ENCODE measurements around the gene IL15RA.
"Not testable (repeated sequence)": the region's sequence is repeated elsewhere in the genome, so short reads cannot be mapped to it uniquely, and the experiment has no call there.

IL15RA gene

GRCh38 chr10:5921746-5922145, 55.6 kb downstream of the IL15RA start:
- DNase-seq (ENCODE audit: low read depth), result no peak

DNA sequence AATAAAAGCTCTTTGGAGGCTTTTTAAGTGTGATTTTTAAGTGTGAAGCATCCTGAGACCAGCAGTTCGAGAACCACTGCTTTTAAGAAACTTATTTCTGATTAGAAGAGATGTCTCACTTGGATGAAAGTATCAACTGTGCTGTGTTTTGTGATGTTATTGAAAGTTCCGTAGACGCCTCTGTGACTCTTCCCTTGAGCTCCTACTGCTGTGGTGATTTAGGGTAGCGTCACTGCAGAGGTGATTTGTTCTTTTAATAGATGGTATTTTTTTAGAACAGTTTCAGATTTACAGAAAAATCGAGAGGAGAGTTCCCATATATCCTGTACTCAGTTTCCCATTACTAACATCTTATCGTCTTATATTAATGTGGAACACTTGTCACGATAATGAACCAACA, 57.8 kb downstream of the IL15RA start:
- no peak for DNase-seq (ENCODE audit: low read depth)

DNA sequence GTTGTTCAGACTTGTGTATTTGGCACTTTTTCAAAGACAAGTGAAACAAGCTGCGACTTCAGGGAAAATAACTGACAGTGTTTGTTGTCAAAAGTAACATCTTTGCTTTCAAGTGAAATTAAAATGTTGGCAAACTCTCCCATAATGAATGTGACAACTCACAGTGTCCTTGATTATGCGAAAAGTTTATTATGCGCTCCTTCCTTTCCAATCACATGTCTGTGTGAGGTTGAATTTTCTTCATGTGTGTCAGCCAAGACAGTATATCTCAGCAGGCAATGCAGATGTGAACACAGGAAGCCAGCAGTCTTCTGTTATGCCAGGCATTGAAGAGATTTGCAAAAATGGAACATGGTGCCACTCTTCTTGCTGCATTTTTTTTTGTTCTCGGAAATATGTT, 58.6 kb downstream of the IL15RA start:
- DNase-seq (ENCODE audit: low read depth), result no peak

DNA sequence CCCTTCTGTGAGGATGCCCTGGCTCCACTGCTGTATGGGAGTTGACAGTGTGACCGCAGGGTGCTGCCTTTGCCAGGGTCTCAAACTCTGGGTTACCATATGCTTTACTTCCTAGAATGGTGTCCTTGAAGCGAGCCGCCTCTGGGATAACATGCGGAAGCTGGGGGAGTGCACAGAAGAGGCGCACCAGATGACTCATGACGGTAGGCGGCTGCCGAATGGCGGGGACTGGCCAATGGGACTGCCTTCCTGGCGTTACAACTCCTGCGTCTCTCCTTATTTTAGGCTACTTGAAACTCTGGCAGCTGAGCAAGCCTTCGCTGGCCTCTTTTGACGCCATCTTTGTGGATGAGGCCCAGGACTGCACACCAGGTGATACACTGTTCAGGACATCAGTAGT, 60.0 kb downstream of the IL15RA start:
- DNase-seq (ENCODE audit: low read depth), result no peak

DNA sequence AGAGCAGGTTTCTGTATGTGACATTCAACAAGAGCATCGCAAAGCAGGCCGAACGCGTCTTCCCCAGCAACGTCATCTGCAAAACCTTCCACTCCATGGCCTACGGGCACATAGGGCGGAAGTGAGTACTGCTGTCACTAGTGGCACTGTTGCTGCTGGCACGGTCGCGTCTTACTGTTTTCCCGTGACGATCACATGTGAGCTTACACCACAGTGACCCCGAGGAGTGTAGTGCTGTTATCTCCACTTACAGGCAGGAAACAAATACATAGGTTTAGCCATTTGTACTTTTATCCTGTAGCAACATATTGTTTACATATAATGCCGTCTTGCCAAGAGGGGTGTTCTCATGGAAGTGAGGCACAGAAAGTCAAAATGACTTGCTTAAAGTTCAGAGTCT, 61.9 kb downstream of the IL15RA start:
- no peak for DNase-seq (ENCODE audit: low read depth)

- DNase-seq (ENCODE audit: low read depth), result no peak
Measured at GRCh38 chr10:5913736-5914135, 63.6 kb downstream of the IL15RA start.

DNA sequence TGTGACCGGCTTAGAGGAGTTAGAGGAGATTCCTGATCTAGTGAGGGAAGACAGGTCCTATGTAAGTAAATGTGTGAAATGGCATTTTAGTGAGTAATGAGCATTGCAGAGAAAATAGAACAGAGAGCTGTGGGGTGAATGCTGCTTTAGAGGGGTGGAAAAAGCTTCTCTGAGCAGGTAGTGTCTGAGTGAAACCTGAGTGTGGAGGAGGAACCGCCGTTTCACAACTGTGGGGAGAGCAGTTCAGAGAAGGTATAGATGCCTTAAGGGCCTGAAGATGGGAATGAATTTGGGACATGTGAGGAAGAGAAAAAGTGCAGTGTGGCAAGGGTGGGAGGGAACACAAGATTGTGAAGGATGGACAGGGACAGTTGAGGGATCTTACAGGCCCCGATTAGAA, 65.7 kb downstream of the IL15RA start:
- no peak for DNase-seq (ENCODE audit: low read depth)

GRCh38 chr10:5910323-5911100, 66.8 kb downstream of the IL15RA start:
- no peak for DNase-seq (ENCODE audit: low read depth)

GRCh38 chr10:5908676-5909075, 68.7 kb downstream of the IL15RA start:
- not testable (repeated sequence) for DNase-seq (ENCODE audit: low read depth)

DNA sequence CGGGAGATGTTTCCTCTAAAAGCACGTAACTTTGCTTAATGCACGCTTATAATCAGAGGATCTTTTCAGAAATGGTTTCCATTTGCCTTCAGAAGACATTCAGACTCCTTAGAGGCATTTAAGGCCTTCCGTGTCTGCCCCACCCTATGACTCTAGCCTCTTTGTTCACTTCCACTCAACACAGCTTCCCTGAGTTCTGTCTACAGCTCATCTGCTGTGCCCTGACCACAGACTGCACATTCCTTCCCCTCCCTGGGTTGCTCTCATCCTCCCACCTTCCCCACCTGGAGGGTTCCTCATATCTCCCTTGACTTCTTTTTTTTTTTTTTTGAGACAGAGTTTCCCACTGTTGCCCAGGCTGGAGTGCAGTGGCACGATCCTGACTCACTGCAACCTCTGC, 70.7 kb downstream of the IL15RA start:
- DNase-seq (ENCODE audit: low read depth), result no peak

GRCh38 chr10:5905854-5906507, 71.4 kb downstream of the IL15RA start:
- no peak for DNase-seq (ENCODE audit: low read depth)

DNA sequence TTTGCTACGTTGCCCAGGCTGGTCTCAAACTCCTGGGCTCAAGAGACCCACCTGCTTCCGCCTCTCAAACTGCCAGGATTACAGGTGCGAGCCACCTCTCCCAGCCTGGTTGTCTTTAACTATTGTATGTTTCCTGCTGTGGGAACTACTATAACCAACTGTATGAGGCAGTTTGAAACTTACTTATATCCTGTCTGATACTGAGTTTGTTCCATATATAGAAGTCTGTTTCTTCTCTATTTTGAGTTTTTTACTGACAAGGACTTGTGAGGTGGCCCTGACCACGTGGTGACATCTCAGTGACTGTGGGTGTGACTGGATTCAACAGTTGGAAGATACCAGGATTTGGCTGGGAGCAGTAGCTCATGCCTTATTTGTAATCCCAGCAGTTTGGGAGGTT, 73.1 kb downstream of the IL15RA start:
- DNase-seq (ENCODE audit: low read depth), result no peak

GRCh38 chr10:5903563-5903962, 73.8 kb downstream of the IL15RA start:
- DNase-seq (ENCODE audit: low read depth), result no peak

- no peak for DNase-seq (ENCODE audit: low read depth)
Measured at GRCh38 chr10:5902511-5903274, 74.7 kb downstream of the IL15RA start.

Data from CMK (cell line).